Stomach (tissue), 9 donors: ENCODE results near the gene DOCK9. TPM values are rescaled to one million over a fixed set of nuclear protein-coding genes. Genes with fewer than 3 reads are reported as not detected.

ENCODE experiments used
- DNase-seq, 2 donors: peaks; one replicate each; pipeline versions ENCODE4 v3.0.0 to v3.0.0-alpha.2; 2013 to 2019
- H3K27ac ChIP-seq, 5 donors: fragments of 200-600 bp in 4 of 5; sonication (generic) in 4 of 5; one replicate each; pipeline ENCODE4 v1.5.1; 2013 to 2019; ENCODE audit warnings: mild to moderate bottlenecking in 1 of 5, moderate library complexity in 1 of 5
- H3K27me3 ChIP-seq, 3 donors: fragments of 200-600 bp; sonication (generic); one replicate each; pipeline ENCODE4 v1.5.1; 2017 to 2019; ENCODE audit warnings: mixed run types in 1 of 3
- H3K36me3 ChIP-seq, 4 donors: fragments of 200-600 bp; sonication (generic); 1 replicate in 3 of 4; 2 replicates in 1 of 4; pipeline ENCODE4 v1.5.1; 2016 to 2019
- H3K4me1 ChIP-seq, 4 donors: fragments of 200-600 bp; sonication (generic); one replicate each; pipeline ENCODE4 v1.5.1; 2016 to 2019
- H3K4me3 ChIP-seq, 4 donors: fragments of 200-600 bp; sonication (generic) in 3 of 4; one replicate each; pipeline ENCODE4 v1.5.1; 2016 to 2019; ENCODE audit warnings: mild to moderate bottlenecking in 1 of 4
- H3K9me3 ChIP-seq, 4 donors: fragments of 200-600 bp; sonication (generic); one replicate each; pipeline ENCODE4 v1.5.1; 2016 to 2019
- CTCF ChIP-seq, 7 experiments: fragments of 450-650 bp in 4 of 7; fragments of 200-600 bp in 3 of 7; sonication (generic) in 3 of 7; IDR thresholded peaks; one replicate each; pipeline ENCODE4 v1.5.1; 2016 to 2019; ENCODE audit warnings: antibody characterized with exemption in 7 of 7, control low read depth in 2 of 7, mild to moderate bottlenecking in 1 of 7
- EP300 ChIP-seq: sonication (generic); formaldehyde crosslinking; IDR thresholded peaks from one replicate; pipeline ENCODE4 v1.6.1; 2017; ENCODE audit warnings: antibody characterized with exemption
- POLR2A ChIP-seq, 4 donors: fragments of 450-650 bp; IDR thresholded peaks; one replicate each; pipeline ENCODE4 v1.6.1; 2016; ENCODE audit warnings: antibody characterized with exemption in 4 of 4, control low read depth in 2 of 4, mild to moderate bottlenecking in 1 of 4, moderate library complexity in 1 of 4
- POLR2AphosphoS5 ChIP-seq, 3 donors: sonication (generic); formaldehyde crosslinking; IDR thresholded peaks; one replicate each; pipeline ENCODE4 v1.6.1; 2016; ENCODE audit warnings: antibody characterized with exemption in 3 of 3
- WGBS, 5 donors: extraction: QIAGEN DNeasy Blood & Tissue Kit in 3 of 5; methylation state at CpG; one replicate each; pipeline versions ENCODE4 v1.1.5 to v1.1.7; 2013 to 2018; 5-methylcytosine and 5-hydroxymethylcytosine counted together
- intact Hi-C: fragments of 100-400 bp; cut with DNase I; formaldehyde crosslinking; loops from one replicate; pipeline ENCODE4 v1.15.1; 2023; ENCODE audit warnings: low total_unique reads
- polyA plus RNA-seq, 3 donors: library from polyadenylated mRNA; stranded (reverse); fragments of 200-250 nt; gene quantifications; one replicate each; pipeline ENCODE4 v1.2.3, GENCODE V29; 2013
- total RNA-seq, 5 donors: library from RNA; depleted of rRNA; stranded (reverse); fragments of >200 nt; gene quantifications; one replicate each; pipeline versions ENCODE4 v1.1.0 to v1.2.3, GENCODE V29; 2014 to 2016
- donor health status: healthy with polysubstance abuse.
- donor health status: Bipolar disorder and iron deficiency.
- donor health status: healthy.

Gene DOCK9
- total and polyA plus RNA-seq, 8 donors, result 8.7 to 97.9 (median 49.2) TPM

GRCh38 chr13:98957731-98958442 is 20.0 kb downstream of the DOCK9 start:
- no peak for DNase-seq
- Histone ChIP-seq H3K27ac (no peak overlapping the region), H3K9me3 (no peaks in the 10 kb centered on the region), H3K4me3 (no peak overlapping the region), H3K27me3 (no peaks in the 10 kb centered on the region), H3K4me1 (peaks cover 1 to 29% (median 22%) of the 10 kb centered on the region in 4 donors), H3K36me3 (peaks cover 0 to 5% (median 0%) of the 10 kb centered on the region in 4 donors)
- intact Hi-C loops, result no loop called here
- 74 to 97% (median 88%) methylated on average over 3 of the region's 3 CpGs for WGBS, 5 donors
- TF ChIP-seq POLR2AphosphoS5 (IDR thresholded peaks at IDR 0.05), result no peak
- TF ChIP-seq CTCF (IDR thresholded peaks at IDR 0.05), result no peak

- WGBS, 5 donors, result 92 to 98% (median 94%) methylated on average over 9 of the region's 9 CpGs
- no peak for TF ChIP-seq CTCF (IDR thresholded peaks at IDR 0.05)
- TF ChIP-seq POLR2AphosphoS5 (IDR thresholded peaks at IDR 0.05), result no peak
- no peak for TF ChIP-seq POLR2A (IDR thresholded peaks at IDR 0.05)
- no peak for TF ChIP-seq EP300
- Histone ChIP-seq H3K9me3 (no peaks in the 10 kb centered on the region), H3K4me1 (peaks cover 0 to 19% (median 12%) of the 10 kb centered on the region in 4 donors), H3K4me3 (no peak overlapping the region), H3K27ac (no peak overlapping the region), H3K27me3 (no peaks in the 10 kb centered on the region), H3K36me3 (peaks cover 0 to 5% (median 0%) of the 10 kb centered on the region in 4 donors)
- DNase-seq, result no peak
- intact Hi-C loops, result no loop called here
These were observed 22.5 kb downstream of the DOCK9 start for GRCh38 chr13:98955336-98955735.

- intact Hi-C loops, result no loop called here
- Histone ChIP-seq H3K4me3 (no peak overlapping the region), H3K27ac (no peak overlapping the region), H3K9me3 (no peaks in the 10 kb centered on the region), H3K36me3 (peaks cover 0 to 5% (median 0%) of the 10 kb centered on the region in 4 donors), H3K27me3 (no peaks in the 10 kb centered on the region), H3K4me1 (peaks cover 0 to 9% (median 2%) of the 10 kb centered on the region in 4 donors)
- WGBS, 5 donors, result 85 to 92% (median 88%) methylated on average over 4 of the region's 4 CpGs
- DNase-seq, result no peak
- TF ChIP-seq CTCF (IDR thresholded peaks at IDR 0.05), result no peak
- no peak for TF ChIP-seq EP300
- TF ChIP-seq POLR2AphosphoS5 (IDR thresholded peaks at IDR 0.05), result no peak
- no peak for TF ChIP-seq POLR2A (IDR thresholded peaks at IDR 0.05)
These were observed 23.6 kb downstream of the DOCK9 start for GRCh38 chr13:98954313-98954712.

- WGBS, 5 donors, result 90 to 97% (median 91%) methylated on average over 6 of the region's 6 CpGs
- TF ChIP-seq POLR2A (IDR thresholded peaks at IDR 0.05) (no peak), POLR2AphosphoS5 (IDR thresholded peaks at IDR 0.05) (no peak), CTCF (IDR thresholded peaks at IDR 0.05) (no peak), EP300 (no peak)
- intact Hi-C loops, result no loop called here
- H3K9me3 ChIP-seq, result no peaks in the 10 kb centered on the region
- no peak overlapping the region for H3K27ac ChIP-seq
- no peaks in the 10 kb centered on the region for H3K27me3 ChIP-seq
- DNase-seq, result no peak
- H3K4me3 ChIP-seq, result no peak overlapping the region
- peaks cover 0 to 5% (median 0%) of the 10 kb centered on the region in 4 donors for H3K36me3 ChIP-seq
- no peaks in the 10 kb centered on the region for H3K4me1 ChIP-seq
These were observed 26.6 kb downstream of the DOCK9 start for GRCh38 chr13:98951266-98951665.
